Fibroblast of skin of scalp (primary cell): ENCODE results near the gene UTP4. TPM values are rescaled to one million over a fixed set of nuclear protein-coding genes. Genes with fewer than 3 reads are reported as not detected.

Source experiments
- DNase-seq: peaks from one replicate; pipeline ENCODE4 v3.0.0-alpha.2; 2013
- polyA plus RNA-seq, 2 experiments: library from polyadenylated mRNA; unstranded; fragments of 120-200 nt; gene quantifications; one replicate each; pipeline ENCODE4 v1.2.1, GENCODE V29; 2013; ENCODE audit not compliant: insufficient read length in 2 of 2

The UTP4 gene
- polyA plus RNA-seq (2013, experiment 1 of 2; ENCODE audit: insufficient read length), result 46.9 TPM
- polyA plus RNA-seq (2013, experiment 2 of 2; ENCODE audit: insufficient read length), result 50.3 TPM

GRCh38 chr16:69132424-69133252 lies at the start of gene UTP4, which contains the start of gene CHTF8:
Gene UTP4 (plus strand): TSS chr16:69132649. CDS start chr16:69133460, 811 bp downstream.
Gene CHTF8 (minus strand): TSS chr16:69132588. CDS start chr16:69121458, 11,130 bp downstream.
- DNase-seq, result peak; percentile 84

DNA sequence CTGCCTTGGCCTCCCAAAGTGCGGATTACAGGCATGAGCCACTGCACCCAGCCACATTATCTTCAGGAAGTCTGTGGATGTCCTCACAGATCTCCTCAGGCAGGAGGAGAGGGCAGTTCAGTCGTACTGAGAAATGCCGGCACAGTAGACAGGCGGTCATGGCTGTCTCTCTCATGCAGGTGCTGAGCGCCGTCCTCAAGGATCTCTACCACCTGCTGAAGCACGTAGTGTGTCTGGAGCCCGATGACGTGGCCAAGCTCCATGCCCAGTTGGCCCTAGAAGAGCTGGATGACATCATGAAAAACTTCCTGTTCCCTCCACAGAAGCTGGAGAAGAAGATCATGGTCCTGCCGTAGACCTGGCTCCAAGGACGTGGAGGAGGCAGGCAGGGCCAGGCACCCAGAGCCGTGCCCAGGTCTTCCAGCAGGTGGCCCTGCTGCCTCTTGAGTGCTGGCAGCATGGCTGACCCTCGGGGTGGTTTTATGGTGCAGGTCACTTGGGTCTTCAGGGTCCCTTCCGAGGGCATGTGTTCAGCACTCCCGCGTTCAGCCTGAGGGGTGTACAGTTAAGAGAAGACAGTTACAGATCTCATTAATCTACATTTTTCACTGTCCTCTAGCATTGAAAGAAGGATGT lies 49.0 kb upstream of the UTP4 start:
- no peak for DNase-seq

DNA sequence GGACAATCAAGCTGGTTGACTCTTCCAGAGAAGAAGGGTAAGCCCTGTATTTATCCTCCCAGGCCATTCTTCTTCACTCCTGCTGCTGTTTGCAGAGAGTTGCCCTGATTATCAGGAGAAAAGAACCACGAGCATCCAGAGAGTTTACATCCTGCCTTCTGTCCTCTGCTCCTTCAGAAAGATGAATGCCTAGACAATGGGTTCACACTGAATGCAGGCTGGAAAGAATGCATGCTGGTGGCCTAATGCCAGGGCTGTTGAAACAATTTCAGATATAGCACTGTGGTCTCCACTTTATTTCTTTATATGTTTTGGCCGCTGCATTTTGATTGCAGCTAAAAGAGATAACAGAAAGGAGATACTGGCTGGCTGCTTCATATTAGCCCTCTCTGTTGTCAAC lies 48.2 kb upstream of the UTP4 start:
- DNase-seq, result peak; percentile 52

DNA sequence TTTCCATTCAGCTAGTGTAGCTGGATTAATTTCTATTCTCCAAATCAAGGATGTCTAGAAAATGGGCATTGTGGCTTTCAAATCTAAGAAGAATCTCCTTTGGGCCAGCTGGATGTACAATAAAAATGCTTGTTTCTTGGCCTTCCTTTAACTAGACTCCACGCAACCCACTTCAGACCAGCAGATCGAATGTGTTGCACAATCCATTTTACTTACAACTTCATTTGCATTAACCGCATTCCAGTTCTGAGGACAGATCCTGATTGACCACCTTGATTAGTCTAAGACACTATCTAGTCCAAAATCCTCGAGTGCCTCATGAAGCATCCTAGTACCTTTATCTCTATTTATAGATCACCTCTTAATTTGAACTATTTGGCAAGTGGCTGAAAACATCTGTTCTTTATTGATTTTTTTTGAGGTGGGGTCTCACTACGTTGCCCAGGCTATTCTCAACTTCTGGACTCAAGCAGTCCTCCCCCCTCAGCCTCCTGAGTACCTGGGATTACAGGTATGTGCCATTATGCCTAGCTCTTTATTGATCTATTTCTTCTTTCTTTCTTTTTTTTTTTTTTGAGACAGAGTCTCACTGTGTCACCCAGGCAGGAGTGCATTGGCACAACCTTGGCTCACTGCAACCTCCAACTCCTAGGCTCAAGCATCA lies 47.3 kb upstream of the UTP4 start:
- no peak for DNase-seq

DNA sequence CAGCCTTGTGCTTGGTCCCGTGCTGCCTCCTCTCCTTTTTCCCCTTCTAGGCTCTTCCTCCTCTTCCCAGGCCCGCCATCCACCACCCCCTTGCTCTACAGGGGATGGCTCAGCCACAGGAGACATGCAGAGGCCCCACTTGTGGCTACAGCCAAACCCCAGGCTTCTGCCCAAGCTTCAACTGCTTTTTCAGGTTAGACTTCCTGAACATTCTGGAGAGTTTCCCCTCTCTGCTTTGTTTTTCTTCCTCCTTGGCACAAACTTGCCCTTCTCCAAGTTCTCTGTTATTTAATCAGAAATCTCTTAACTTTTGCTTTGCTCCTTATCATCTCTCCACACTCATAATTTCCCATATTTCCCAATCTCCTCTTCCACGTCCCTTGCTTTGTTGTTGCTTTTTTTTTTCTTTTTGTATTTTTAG lies 45.3 kb upstream of the UTP4 start:
- DNase-seq, result no peak

DNA sequence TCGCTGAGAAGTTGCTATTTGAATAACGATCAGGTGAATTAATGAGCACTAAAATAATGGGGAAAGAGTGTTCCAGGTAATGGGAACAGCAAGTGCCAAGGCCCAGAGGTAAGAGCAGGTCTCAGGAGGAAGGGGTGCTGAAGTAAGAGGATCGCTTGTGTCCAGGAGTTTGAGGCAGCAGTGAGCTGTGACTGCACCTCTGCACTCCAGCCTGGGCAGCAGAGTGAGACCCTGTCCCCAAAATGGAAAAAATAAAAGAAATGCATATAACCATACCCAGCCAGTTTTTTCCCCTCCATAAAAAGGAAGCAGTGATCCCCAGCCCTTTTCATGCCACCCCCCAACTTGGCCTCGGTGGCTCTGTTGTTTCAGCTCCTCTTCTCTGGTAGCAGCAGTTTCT lies 43.8 kb upstream of the UTP4 start:
- no peak for DNase-seq

- no peak for DNase-seq
Observed at GRCh38 chr16:69089091-69089910, 43.1 kb upstream of the UTP4 start.

DNA sequence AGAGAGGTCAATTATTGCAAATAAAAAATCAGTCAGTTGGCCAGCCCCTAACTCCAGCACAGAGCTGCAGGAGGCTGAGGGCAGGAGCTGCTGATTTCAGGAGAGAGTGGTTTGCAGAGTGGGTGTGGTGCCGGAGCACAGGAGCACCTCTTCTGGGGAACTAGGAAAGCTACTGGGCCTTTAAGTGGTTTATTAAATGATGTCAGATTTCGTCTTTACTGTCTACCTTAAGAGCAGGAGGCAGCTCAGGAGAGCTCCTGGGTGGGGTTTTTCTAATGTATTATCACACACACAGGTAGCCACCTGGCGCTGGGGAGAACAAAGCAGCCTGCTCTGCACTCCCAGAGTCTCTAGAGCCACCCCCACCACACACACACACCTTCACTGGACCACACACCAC lies 38.5 kb upstream of the UTP4 start:
- no peak for DNase-seq

GRCh38 chr16:69094501-69094900 lies 37.9 kb upstream of the UTP4 start:
- DNase-seq, result no peak

DNA sequence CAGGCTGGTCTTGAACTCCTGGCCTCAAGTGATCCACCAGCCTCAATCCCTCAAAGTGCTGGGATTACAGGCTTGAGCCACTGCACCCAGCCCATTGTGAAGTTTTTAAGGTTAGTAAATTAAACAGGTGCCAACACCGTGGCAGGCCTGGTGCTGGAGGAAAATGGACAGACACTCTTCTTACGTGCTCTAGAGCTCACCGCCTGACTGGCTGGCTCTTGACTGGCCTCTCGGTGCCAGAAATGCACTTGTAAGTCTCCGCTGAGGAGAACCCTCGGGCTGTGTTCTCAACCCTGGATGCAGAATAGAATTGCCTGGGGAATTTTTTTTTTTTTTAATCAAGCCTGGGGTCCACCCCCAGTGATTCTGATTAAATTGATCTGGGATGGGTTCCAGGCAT lies 37.3 kb upstream of the UTP4 start:
- DNase-seq, result no peak

DNA sequence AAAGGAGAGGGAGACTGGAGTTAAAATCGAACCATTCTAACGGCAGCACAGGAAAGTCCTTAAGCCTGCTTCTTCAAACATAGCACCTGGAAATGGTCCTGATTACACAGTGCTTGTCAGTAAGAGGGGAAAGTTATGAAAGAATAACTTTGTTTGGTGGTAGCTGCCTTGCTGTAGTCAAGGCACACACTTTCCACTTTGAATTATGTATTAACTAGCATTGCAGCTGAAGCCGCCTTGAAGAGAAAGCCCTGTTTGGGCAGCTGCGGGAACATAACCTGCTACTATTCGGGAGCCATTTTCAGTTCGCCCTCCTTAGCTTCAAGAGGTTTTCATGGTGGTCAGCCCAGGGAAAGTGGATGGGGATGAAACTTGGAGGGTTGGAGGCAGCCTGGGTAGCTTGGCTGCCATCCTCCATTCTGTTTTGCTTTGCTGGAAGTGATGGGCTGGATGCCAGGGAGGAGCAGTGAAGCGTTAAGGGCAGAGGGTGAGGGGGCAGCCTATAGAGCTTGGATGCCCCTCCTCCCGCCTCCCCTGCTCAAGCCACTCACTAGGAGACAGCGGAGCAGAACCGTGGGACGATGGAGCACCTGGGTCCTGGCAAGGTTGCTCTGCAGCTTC lies 32.3 kb upstream of the UTP4 start:
- no peak for DNase-seq

GRCh38 chr16:69105501-69106361 lies 26.7 kb upstream of the UTP4 start, which contains the start of gene HAS3:
Gene HAS3 (plus strand): TSS chr16:69105653. CDS start chr16:69109396, 3,743 bp downstream.
- DNase-seq, result peak; percentile 63

DNA sequence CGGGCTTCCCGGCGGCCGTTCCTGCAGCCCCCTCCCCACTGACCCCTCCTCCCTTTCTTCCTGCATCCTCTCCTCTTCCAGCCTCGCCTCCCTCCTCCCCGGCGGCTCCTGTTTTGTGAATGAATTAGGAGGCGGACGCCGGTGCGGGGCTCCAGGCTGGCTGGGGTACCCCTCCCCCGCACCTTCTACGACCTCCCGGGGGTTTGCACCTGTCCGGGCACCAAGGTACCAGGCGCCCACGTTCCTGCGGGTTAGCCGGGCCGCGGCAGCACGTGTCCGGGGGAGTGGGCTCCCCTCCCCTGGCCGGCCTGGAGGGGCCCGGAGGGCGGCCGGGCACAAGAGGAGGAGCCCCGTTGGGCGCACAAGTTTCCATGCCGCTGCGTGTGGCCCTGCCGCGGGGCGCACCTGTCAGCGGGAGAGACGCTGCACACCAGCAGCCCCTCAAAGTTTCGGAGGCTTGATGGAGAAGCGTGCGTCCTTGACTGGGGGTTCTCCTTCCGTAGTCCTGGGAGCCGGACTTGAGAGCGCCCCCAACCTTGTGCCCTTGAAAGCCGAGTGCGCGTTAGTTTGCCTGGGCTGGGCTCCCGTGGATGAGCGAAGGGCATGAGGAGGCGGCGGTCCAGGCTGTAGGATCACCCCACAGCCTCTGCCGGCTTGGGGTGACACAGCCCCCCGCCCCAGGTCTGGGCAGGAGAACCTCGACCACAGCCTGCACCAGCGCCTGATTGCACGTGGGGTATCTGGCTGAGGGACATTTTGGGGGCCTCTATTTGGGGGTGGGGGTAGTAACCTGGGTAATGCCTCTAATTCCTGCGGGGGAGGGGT lies 25.7 kb upstream of the UTP4 start:
- DNase-seq, result no peak

GRCh38 chr16:69107316-69107962 lies 25.0 kb upstream of the UTP4 start:
- no peak for DNase-seq

- no peak for DNase-seq
Observed at GRCh38 chr16:69108064-69108904, 24.2 kb upstream of the UTP4 start.

DNA sequence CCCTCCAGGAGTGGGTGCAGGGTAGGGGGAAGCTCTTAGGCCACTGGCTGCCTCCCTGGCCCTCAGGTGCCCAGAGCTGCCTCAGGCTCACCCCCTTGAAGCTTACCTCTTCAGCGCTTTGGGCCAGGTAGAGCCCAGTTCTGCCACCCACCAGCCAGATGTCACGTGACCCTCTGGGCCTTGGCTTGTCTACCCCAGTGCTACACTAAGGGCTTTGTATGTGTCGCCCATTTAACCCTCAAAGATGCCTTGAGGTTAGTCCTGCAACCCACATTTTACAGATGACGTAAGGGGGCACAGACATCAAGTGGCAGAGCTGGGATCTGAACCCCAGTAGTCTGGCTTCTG lies 23.6 kb upstream of the UTP4 start:
- DNase-seq, result no peak

GRCh38 chr16:69109486-69110270 lies 22.8 kb upstream of the UTP4 start:
- DNase-seq, result no peak

- no peak for DNase-seq
Observed at GRCh38 chr16:69110406-69110805, 22.0 kb upstream of the UTP4 start.
